ENCODE results near the gene AFAP1L2.

The AFAP1L2 gene

GRCh38 chr10:114379631-114380041 lies 24.7 kb downstream of the AFAP1L2 start:
- TF ChIP-seq CTCF (IDR thresholded peaks at IDR 0.05; ENCODE audit: control extremely low read depth, extremely low read depth, low read depth, missing control alignments) = no peak
- ChIA-PET POLR2A (no interaction called here), CTCF (interaction anchor here (1.0 to 2.7 kb wide), 3 partner anchors 8 to 76 kb away, joined by 3 to 11 read pairs (median 3); no protein-coding TSS in a partner anchor)
- no peak for DNase-seq (ENCODE audit: extremely low spot score)

- POLR2A ChIA-PET = no interaction called here
- TF ChIP-seq CTCF (IDR thresholded peaks at IDR 0.05; ENCODE audit: control extremely low read depth, extremely low read depth, low read depth, missing control alignments) = no peak
- CTCF ChIA-PET = interaction anchor here (1.4 to 1.7 kb wide), 2 partner anchors 27 to 31 kb away, joined by 3 to 4 read pairs; no protein-coding TSS in a partner anchor
- no peak for DNase-seq (ENCODE audit: extremely low spot score)
Measured at GRCh38 chr10:114376523-114376922, 27.8 kb downstream of the AFAP1L2 start.

- CTCF ChIA-PET = interaction anchor here (1.0 to 3.8 kb wide), 4 partner anchors 12 to 71 kb away, joined by 4 to 23 read pairs (median 8); no protein-coding TSS in a partner anchor
- no peak for DNase-seq (ENCODE audit: extremely low spot score)
- POLR2A ChIA-PET = interaction anchor here (0.9 kb wide), 1 partner anchor 10 kb away, joined by 3 read pairs; no protein-coding TSS in a partner anchor
- no peak for TF ChIP-seq CTCF (IDR thresholded peaks at IDR 0.05; ENCODE audit: control extremely low read depth, extremely low read depth, low read depth, missing control alignments)
Measured at GRCh38 chr10:114375047-114375446, 29.3 kb downstream of the AFAP1L2 start.

- POLR2A ChIA-PET = no interaction called here
- CTCF ChIA-PET = interaction anchor here (1.0 to 3.8 kb wide), 5 partner anchors 11 to 70 kb away, joined by 4 to 23 read pairs (median 9); no protein-coding TSS in a partner anchor
- no peak for DNase-seq (ENCODE audit: extremely low spot score)
- TF ChIP-seq CTCF (IDR thresholded peaks at IDR 0.05; ENCODE audit: control extremely low read depth, extremely low read depth, low read depth, missing control alignments) = no peak
Measured at GRCh38 chr10:114374053-114374791, 30.1 kb downstream of the AFAP1L2 start.

GRCh38 chr10:114373631-114374030 lies 30.7 kb downstream of the AFAP1L2 start:
- CTCF ChIA-PET = interaction anchor here (2.8 to 3.8 kb wide), 3 partner anchors 11 to 70 kb away, joined by 9 to 23 read pairs (median 12); no protein-coding TSS in a partner anchor
- no peak for DNase-seq (ENCODE audit: extremely low spot score)
- no peak for TF ChIP-seq CTCF (IDR thresholded peaks at IDR 0.05; ENCODE audit: control extremely low read depth, extremely low read depth, low read depth, missing control alignments)
- POLR2A ChIA-PET = no interaction called here

GRCh38 chr10:114372995-114373394 lies 31.3 kb downstream of the AFAP1L2 start:
- no peak for TF ChIP-seq CTCF (IDR thresholded peaks at IDR 0.05; ENCODE audit: control extremely low read depth, extremely low read depth, low read depth, missing control alignments)
- CTCF ChIA-PET = interaction anchor here (0.9 to 3.8 kb wide), 6 partner anchors 8 to 69 kb away, joined by 3 to 23 read pairs (median 8); no protein-coding TSS in a partner anchor
- POLR2A ChIA-PET = no interaction called here
- DNase-seq (ENCODE audit: extremely low spot score) = no peak

Measured in GM10248 (cell line).